Measurements from ENCODE around the gene DUOX1. TPM values are rescaled to one million over a fixed set of nuclear protein-coding genes. Genes with fewer than 3 reads are reported as not detected.
A peak's percentile ranks its signal among the peaks of the same experiment; 100 is the strongest.
"Not testable (repeated sequence)": the region's sequence is repeated elsewhere in the genome, so short reads cannot be mapped to it uniquely, and the experiment has no call there.

Gene DUOX1
- total RNA-seq (2014; rRNA removed; shearing (Covaris generic)) = not detected in 2 replicates

GRCh38 chr15:45129651-45130129 is at the start of gene DUOX1, which contains the start of gene DUOXA1:
Gene DUOX1 (plus strand): TSS chr15:45129994. CDS start chr15:45131967, 1,973 bp downstream.
Gene DUOXA1 (minus strand): TSS chr15:45129879. CDS start chr15:45123014, 6,865 bp downstream.
- no peak for DNase-seq (ENCODE audit: low spot score)
- in situ Hi-C loops (cut with HindIII; ENCODE audit: low sequenced_read_pairs) = no loop called here

- in situ Hi-C loops (cut with HindIII; ENCODE audit: low sequenced_read_pairs) = not testable (repeated sequence)
Measured at GRCh38 chr15:45080593-45080992, 49.2 kb upstream of the DUOX1 start.

GRCh38 chr15:45082412-45082811 is 47.4 kb upstream of the DUOX1 start:
- in situ Hi-C loops (cut with HindIII; ENCODE audit: low sequenced_read_pairs); DNase-seq (ENCODE audit: low spot score): not testable (repeated sequence)

More at GRCh38 chr15:45080593-45080992, 49.2 kb upstream of the DUOX1 start:
- DNase-seq (ENCODE audit: low spot score) = peak; percentile 73

- in situ Hi-C loops (cut with HindIII; ENCODE audit: low sequenced_read_pairs) = no loop called here
- DNase-seq (ENCODE audit: low spot score) = no peak
Measured at GRCh38 chr15:45083223-45083622, 46.6 kb upstream of the DUOX1 start.

GRCh38 chr15:45084163-45084562 is 45.6 kb upstream of the DUOX1 start:
- DNase-seq (ENCODE audit: low spot score) = no peak
- in situ Hi-C loops (cut with HindIII; ENCODE audit: low sequenced_read_pairs) = no loop called here

- in situ Hi-C loops (cut with HindIII; ENCODE audit: low sequenced_read_pairs) = no loop called here
- DNase-seq (ENCODE audit: low spot score) = no peak
Measured at GRCh38 chr15:45087513-45087912, 42.3 kb upstream of the DUOX1 start.

- in situ Hi-C loops (cut with HindIII; ENCODE audit: low sequenced_read_pairs) = no loop called here
Measured at GRCh38 chr15:45088801-45089711, 40.7 kb upstream of the DUOX1 start.

GRCh38 chr15:45089712-45090373 is 40.0 kb upstream of the DUOX1 start:
- in situ Hi-C loops (cut with HindIII; ENCODE audit: low sequenced_read_pairs) = no loop called here
- DNase-seq (ENCODE audit: low spot score) = no peak

More at GRCh38 chr15:45088801-45089711, 40.7 kb upstream of the DUOX1 start:
- no peak for DNase-seq (ENCODE audit: low spot score)

GRCh38 chr15:45091161-45091560 is 38.6 kb upstream of the DUOX1 start:
- in situ Hi-C loops (cut with HindIII; ENCODE audit: low sequenced_read_pairs) = no loop called here
- no peak for DNase-seq (ENCODE audit: low spot score)

- no peak for DNase-seq (ENCODE audit: low spot score)
- in situ Hi-C loops (cut with HindIII; ENCODE audit: low sequenced_read_pairs) = no loop called here
Measured at GRCh38 chr15:45091576-45091975, 38.2 kb upstream of the DUOX1 start.

GRCh38 chr15:45093013-45093412 is 36.8 kb upstream of the DUOX1 start:
- in situ Hi-C loops (cut with HindIII; ENCODE audit: low sequenced_read_pairs) = no loop called here

GRCh38 chr15:45093622-45094357 is 36.0 kb upstream of the DUOX1 start:
- in situ Hi-C loops (cut with HindIII; ENCODE audit: low sequenced_read_pairs) = no loop called here
- DNase-seq (ENCODE audit: low spot score) = no peak

More at GRCh38 chr15:45093013-45093412, 36.8 kb upstream of the DUOX1 start:
- no peak for DNase-seq (ENCODE audit: low spot score)

GRCh38 chr15:45094358-45094730 is 35.5 kb upstream of the DUOX1 start:
- DNase-seq (ENCODE audit: low spot score) = no peak
- in situ Hi-C loops (cut with HindIII; ENCODE audit: low sequenced_read_pairs) = no loop called here

- no peak for DNase-seq (ENCODE audit: low spot score)
- in situ Hi-C loops (cut with HindIII; ENCODE audit: low sequenced_read_pairs) = no loop called here
Measured at GRCh38 chr15:45095661-45096060, 34.1 kb upstream of the DUOX1 start.

- in situ Hi-C loops (cut with HindIII; ENCODE audit: low sequenced_read_pairs) = no loop called here
- no peak for DNase-seq (ENCODE audit: low spot score)
Measured at GRCh38 chr15:45097466-45097865, 32.3 kb upstream of the DUOX1 start.

GRCh38 chr15:45099549-45100165 is 30.1 kb upstream of the DUOX1 start:
- DNase-seq (ENCODE audit: low spot score) = no peak
- in situ Hi-C loops (cut with HindIII; ENCODE audit: low sequenced_read_pairs) = no loop called here

GRCh38 chr15:45100884-45101625 is 28.7 kb upstream of the DUOX1 start:
- in situ Hi-C loops (cut with HindIII; ENCODE audit: low sequenced_read_pairs) = no loop called here
- DNase-seq (ENCODE audit: low spot score) = no peak

- DNase-seq (ENCODE audit: low spot score) = no peak
- in situ Hi-C loops (cut with HindIII; ENCODE audit: low sequenced_read_pairs) = no loop called here
Measured at GRCh38 chr15:45101749-45102148, 28.0 kb upstream of the DUOX1 start.

All from G401 (cell line).